H9 (cell line): ENCODE results near the gene FARP2. TPM values are rescaled to one million over a fixed set of nuclear protein-coding genes. Genes with fewer than 3 reads are reported as not detected.

Source experiments
- DNase-seq: peaks from one replicate; pipeline ENCODE4 v3.0.0-alpha.2; 2017
- H2AFZ ChIP-seq: one replicate; pipeline ENCODE4 v1.6.1; 2013; ENCODE audit warnings: mild to moderate bottlenecking, low read length, control low read depth, moderate library complexity
- H2AK5ac ChIP-seq: 2 replicates; pipeline ENCODE4 v1.6.1; 2013; ENCODE audit warnings: low read length, control low read depth, mixed read lengths; ENCODE audit not compliant: insufficient read length
- H2BK120ac ChIP-seq: one replicate; pipeline ENCODE4 v1.6.1; 2013; ENCODE audit warnings: low read depth, mild to moderate bottlenecking, low read length, control low read depth, inconsistent platforms; ENCODE audit not compliant: poor library complexity, severe bottlenecking
- H2BK12ac ChIP-seq: 2 replicates; pipeline ENCODE4 v1.6.1; 2013; ENCODE audit warnings: low read length, control low read depth, mixed read lengths, low read depth; ENCODE audit not compliant: insufficient read length
- H2BK15ac ChIP-seq: 2 replicates; pipeline ENCODE4 v1.6.1; 2013; ENCODE audit warnings: low read depth, low read length, control low read depth
- H2BK20ac ChIP-seq: one replicate; pipeline ENCODE4 v1.6.1; 2013; ENCODE audit warnings: low read depth, mild to moderate bottlenecking, low read length, control low read depth, inconsistent platforms; ENCODE audit not compliant: poor library complexity, severe bottlenecking
- H2BK5ac ChIP-seq: 2 replicates; pipeline ENCODE4 v1.6.1; 2013; ENCODE audit warnings: low read length, control low read depth, mixed read lengths; ENCODE audit not compliant: insufficient read length
- H3K14ac ChIP-seq: 2 replicates; pipeline ENCODE4 v1.6.1; 2013; ENCODE audit warnings: low read length, control low read depth; ENCODE audit not compliant: insufficient read depth
- H3K18ac ChIP-seq: 2 replicates; pipeline ENCODE4 v1.6.1; 2013; ENCODE audit warnings: low read depth, mild to moderate bottlenecking, mixed read lengths, low read length, control low read depth; ENCODE audit not compliant: insufficient read length
- H3K23ac ChIP-seq: 2 replicates; pipeline ENCODE4 v1.6.1; 2013; ENCODE audit warnings: low read length, control low read depth, mixed read lengths, low read depth; ENCODE audit not compliant: insufficient read length
- H3K23me2 ChIP-seq: 2 replicates; pipeline ENCODE4 v1.6.1; 2013; ENCODE audit warnings: low read depth, mild to moderate bottlenecking, mixed read lengths, low read length, control low read depth; ENCODE audit not compliant: insufficient read length, poor library complexity, severe bottlenecking
- H3K27ac ChIP-seq: 2 replicates; pipeline ENCODE4 v1.5.1; 2013; ENCODE audit warnings: low read length, control low read depth, mixed read lengths, low read depth; ENCODE audit not compliant: insufficient read length
- H3K27me3 ChIP-seq: 2 replicates; pipeline ENCODE4 v1.6.1; 2013; ENCODE audit warnings: low read length, control low read depth, inconsistent platforms; ENCODE audit not compliant: insufficient read depth
- H3K4ac ChIP-seq: 2 replicates; pipeline ENCODE4 v1.6.1; 2013; ENCODE audit warnings: low read depth, mild to moderate bottlenecking, control low read depth, inconsistent platforms, low read length, moderate library complexity
- H3K4me1 ChIP-seq: 2 replicates; pipeline ENCODE4 v1.6.1; 2013; ENCODE audit warnings: low read length, control low read depth, inconsistent platforms; ENCODE audit not compliant: insufficient read depth
- H3K4me2 ChIP-seq: 2 replicates; pipeline ENCODE4 v1.6.1; 2013; ENCODE audit warnings: low read length, control low read depth, mixed read lengths; ENCODE audit not compliant: insufficient read length, insufficient read depth
- H3K56ac ChIP-seq: 2 replicates; pipeline ENCODE4 v1.6.1; 2013; ENCODE audit warnings: low read depth, mild to moderate bottlenecking, mixed read lengths, low read length, control low read depth; ENCODE audit not compliant: insufficient read length
- H3K79me1 ChIP-seq: 2 replicates; pipeline ENCODE4 v1.6.1; 2013; ENCODE audit warnings: low read depth, mild to moderate bottlenecking, moderate library complexity, low read length, control low read depth, inconsistent platforms; ENCODE audit not compliant: insufficient read depth, poor library complexity, severe bottlenecking
- H3K79me2 ChIP-seq: 2 replicates; pipeline ENCODE4 v1.6.1; 2013; ENCODE audit warnings: low read length, control low read depth, inconsistent platforms; ENCODE audit not compliant: insufficient read depth
- H3K9ac ChIP-seq: 2 replicates; pipeline ENCODE4 v1.6.1; 2013; ENCODE audit warnings: low read length, control low read depth, mixed read lengths; ENCODE audit not compliant: insufficient read length; ENCODE audit errors: extremely low read depth
- H3K9me3 ChIP-seq: one replicate; pipeline ENCODE4 v1.6.1; 2013; ENCODE audit warnings: low read depth, low read length, inconsistent platforms; ENCODE audit not compliant: control insufficient read depth
- H3T11ph ChIP-seq: one replicate; pipeline ENCODE4 v1.6.1; 2013; ENCODE audit warnings: mild to moderate bottlenecking, low read length, control low read depth, inconsistent platforms
- H4K20me1 ChIP-seq: one replicate; pipeline ENCODE4 v1.6.1; 2013; ENCODE audit not compliant: control insufficient read depth, insufficient read length, insufficient read depth
- H4K5ac ChIP-seq: 2 replicates; pipeline ENCODE4 v1.6.1; 2013; ENCODE audit warnings: low read depth, mild to moderate bottlenecking, mixed read lengths, low read length, control low read depth; ENCODE audit not compliant: insufficient read length
- H4K8ac ChIP-seq: replicated peaks from 2 replicates; pipeline ENCODE4 v1.6.1; 2013; ENCODE audit warnings: low read length, control low read depth, mixed read lengths, low read depth; ENCODE audit not compliant: insufficient read length
- H4K91ac ChIP-seq: 2 replicates; pipeline ENCODE4 v1.6.1; 2013; ENCODE audit warnings: low read depth, mild to moderate bottlenecking, moderate library complexity, mixed read lengths, low read length, control low read depth; ENCODE audit not compliant: insufficient read length
- H3K27ac Mint-ChIP-seq, 3 experiments: 2 replicates in 2 of 3; 3 replicates in 1 of 3; pipeline ENCODE4 v1.8.0; 2020 to 2021; ENCODE audit warnings: mixed read lengths in 3 of 3, mild to moderate bottlenecking in 1 of 3, moderate library complexity in 1 of 3
- H3K27me3 Mint-ChIP-seq: 2 replicates; pipeline ENCODE4 v1.8.0; 2021; ENCODE audit warnings: low read depth, mild to moderate bottlenecking, moderate library complexity, mixed read lengths
- H3K36me3 Mint-ChIP-seq, 3 experiments: 2 replicates in 2 of 3; 3 replicates in 1 of 3; pipeline ENCODE4 v1.8.0; 2020 to 2021; ENCODE audit warnings: low read depth in 3 of 3, mixed read lengths in 3 of 3; ENCODE audit not compliant: insufficient read depth in 1 of 3
- H3K4me1 Mint-ChIP-seq, 2 experiments: 2 replicates each; pipeline ENCODE4 v1.8.0; 2020; ENCODE audit warnings: mixed read lengths in 2 of 2
- H3K4me3 Mint-ChIP-seq, 2 experiments: 2 replicates in 1 of 2; 3 replicates in 1 of 2; pipeline ENCODE4 v1.8.0; 2020 to 2021; ENCODE audit warnings: mild to moderate bottlenecking in 2 of 2, mixed read lengths in 2 of 2, moderate library complexity in 1 of 2
- H3K9me3 Mint-ChIP-seq, 2 experiments: 2 replicates in 1 of 2; 3 replicates in 1 of 2; pipeline ENCODE4 v1.8.0; 2020; ENCODE audit warnings: mild to moderate bottlenecking in 2 of 2, mixed read lengths in 2 of 2, moderate library complexity in 1 of 2
- WGBS: extraction: QIAGEN DNeasy Blood & Tissue Kit; methylation state at CpG from one replicate; pipeline ENCODE4 v1.1.7; 2013; ENCODE audit warnings: missing lambda C conversion rate, low lambda C conversion rate, mixed read lengths; ENCODE audit not compliant: insufficient read length; ENCODE audit errors: extremely low coverage; 5-methylcytosine and 5-hydroxymethylcytosine counted together
- total RNA-seq: library from RNA; stranded (reverse); gene quantifications from 2 replicates; pipeline ENCODE4 v1.2.1, GENCODE V29; 2021
- TF ChIP-seq, protein P1 (sequence below): fragments of 200-600 bp; sonication (generic); conservative IDR thresholded peaks from 3 replicates; pipeline ENCODE4 v1.8.0; 2021; ENCODE audit warnings: antibody characterized with exemption, mild to moderate bottlenecking

FARP2 gene
- total RNA-seq, 1 experiment from 2014 or later = 33.9 TPM

- Mint-ChIP-seq H3K4me3 (no peak overlapping the region), H3K9me3 (peaks cover 12 to 14% of the 10 kb centered on the region in 2 experiments; a peak in 2 of 5 replicates), H3K4me1 (peaks cover 3% of the 10 kb centered on the region in 2 experiments; a peak in 1 of 4 replicates), H3K27ac (no peak overlapping the region), H3K36me3 (peaks cover 0 to 4% (median 0%) of the 10 kb centered on the region in 3 experiments; a peak in 3 of 7 replicates), H3K27me3 (peaks cover 27% of the 10 kb centered on the region)
- WGBS = no CpG with 5 or more reads among the region's 2 CpGs
- no peak overlapping the region for H4K5ac ChIP-seq
- no peak overlapping the region for H2AFZ ChIP-seq
- H3K4me1 ChIP-seq = no peaks in the 10 kb centered on the region
- H3K27me3 ChIP-seq = no peaks in the 10 kb centered on the region
- no peaks in the 10 kb centered on the region for H4K20me1 ChIP-seq
- no peak overlapping the region for H3K56ac ChIP-seq
- H4K91ac ChIP-seq = no peak overlapping the region
- H3K18ac ChIP-seq = no peak overlapping the region
- no peak overlapping the region for H2BK15ac ChIP-seq
- no peak overlapping the region for H2BK5ac ChIP-seq
- no peak overlapping the region for H3K4me2 ChIP-seq
- no peak overlapping the region for H4K8ac ChIP-seq
- H3K9me3 ChIP-seq = no peaks in the 10 kb centered on the region
- H2BK20ac ChIP-seq = no peak overlapping the region
- H2BK12ac ChIP-seq = no peak overlapping the region
- H2BK120ac ChIP-seq = no peak overlapping the region
- no peaks in the 10 kb centered on the region for H3K79me1 ChIP-seq
- H2AK5ac ChIP-seq = no peak overlapping the region
- no peak overlapping the region for H3K23ac ChIP-seq
- H3K9ac ChIP-seq = no peak overlapping the region
- no peak overlapping the region for H3K27ac ChIP-seq
- no peak for DNase-seq
- H3K23me2 ChIP-seq = no peaks in the 10 kb centered on the region
- H3K14ac ChIP-seq = no peak overlapping the region
- TF ChIP-seq, protein P1, sequence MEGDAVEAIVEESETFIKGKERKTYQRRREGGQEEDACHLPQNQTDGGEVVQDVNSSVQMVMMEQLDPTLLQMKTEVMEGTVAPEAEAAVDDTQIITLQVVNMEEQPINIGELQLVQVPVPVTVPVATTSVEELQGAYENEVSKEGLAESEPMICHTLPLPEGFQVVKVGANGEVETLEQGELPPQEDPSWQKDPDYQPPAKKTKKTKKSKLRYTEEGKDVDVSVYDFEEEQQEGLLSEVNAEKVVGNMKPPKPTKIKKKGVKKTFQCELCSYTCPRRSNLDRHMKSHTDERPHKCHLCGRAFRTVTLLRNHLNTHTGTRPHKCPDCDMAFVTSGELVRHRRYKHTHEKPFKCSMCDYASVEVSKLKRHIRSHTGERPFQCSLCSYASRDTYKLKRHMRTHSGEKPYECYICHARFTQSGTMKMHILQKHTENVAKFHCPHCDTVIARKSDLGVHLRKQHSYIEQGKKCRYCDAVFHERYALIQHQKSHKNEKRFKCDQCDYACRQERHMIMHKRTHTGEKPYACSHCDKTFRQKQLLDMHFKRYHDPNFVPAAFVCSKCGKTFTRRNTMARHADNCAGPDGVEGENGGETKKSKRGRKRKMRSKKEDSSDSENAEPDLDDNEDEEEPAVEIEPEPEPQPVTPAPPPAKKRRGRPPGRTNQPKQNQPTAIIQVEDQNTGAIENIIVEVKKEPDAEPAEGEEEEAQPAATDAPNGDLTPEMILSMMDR = no peak
- H3K79me2 ChIP-seq = no peaks in the 10 kb centered on the region
- no peak overlapping the region for H3T11ph ChIP-seq
- no peak overlapping the region for H3K4ac ChIP-seq
These were observed 113.7 kb downstream of the FARP2 start for GRCh38 chr2:241469746-241470145.
